Measurements from ENCODE around the gene KIFAP3.

KIFAP3 gene

DNA sequence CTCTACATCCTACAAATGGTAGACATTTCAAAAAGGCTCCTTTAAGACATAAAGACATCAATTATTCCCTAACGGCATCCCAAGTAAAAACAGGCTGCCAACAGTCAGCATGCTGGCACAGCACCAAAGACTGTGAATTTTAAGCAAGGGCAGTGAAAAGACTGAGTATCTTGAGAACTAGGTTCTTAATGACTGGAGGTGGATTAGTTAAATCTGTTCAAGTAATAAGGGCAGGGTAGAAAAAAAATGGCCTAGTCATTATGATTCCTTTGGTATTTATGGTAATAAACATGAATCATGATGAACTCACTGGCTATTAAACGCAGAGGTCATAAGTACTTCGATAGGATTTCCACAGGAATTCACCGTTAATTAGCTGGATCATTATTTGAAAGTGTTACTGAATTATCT, 75.2 kb downstream of the KIFAP3 start:
- no peak for TF ChIP-seq ZFX (IDR thresholded peaks at IDR 0.05; ENCODE audit: borderline replicate concordance)
- TF ChIP-seq, protein P1, sequence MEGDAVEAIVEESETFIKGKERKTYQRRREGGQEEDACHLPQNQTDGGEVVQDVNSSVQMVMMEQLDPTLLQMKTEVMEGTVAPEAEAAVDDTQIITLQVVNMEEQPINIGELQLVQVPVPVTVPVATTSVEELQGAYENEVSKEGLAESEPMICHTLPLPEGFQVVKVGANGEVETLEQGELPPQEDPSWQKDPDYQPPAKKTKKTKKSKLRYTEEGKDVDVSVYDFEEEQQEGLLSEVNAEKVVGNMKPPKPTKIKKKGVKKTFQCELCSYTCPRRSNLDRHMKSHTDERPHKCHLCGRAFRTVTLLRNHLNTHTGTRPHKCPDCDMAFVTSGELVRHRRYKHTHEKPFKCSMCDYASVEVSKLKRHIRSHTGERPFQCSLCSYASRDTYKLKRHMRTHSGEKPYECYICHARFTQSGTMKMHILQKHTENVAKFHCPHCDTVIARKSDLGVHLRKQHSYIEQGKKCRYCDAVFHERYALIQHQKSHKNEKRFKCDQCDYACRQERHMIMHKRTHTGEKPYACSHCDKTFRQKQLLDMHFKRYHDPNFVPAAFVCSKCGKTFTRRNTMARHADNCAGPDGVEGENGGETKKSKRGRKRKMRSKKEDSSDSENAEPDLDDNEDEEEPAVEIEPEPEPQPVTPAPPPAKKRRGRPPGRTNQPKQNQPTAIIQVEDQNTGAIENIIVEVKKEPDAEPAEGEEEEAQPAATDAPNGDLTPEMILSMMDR (IDR thresholded peaks at IDR 0.05): no peak
- H3K27ac ChIP-seq: no peak overlapping the region

DNA sequence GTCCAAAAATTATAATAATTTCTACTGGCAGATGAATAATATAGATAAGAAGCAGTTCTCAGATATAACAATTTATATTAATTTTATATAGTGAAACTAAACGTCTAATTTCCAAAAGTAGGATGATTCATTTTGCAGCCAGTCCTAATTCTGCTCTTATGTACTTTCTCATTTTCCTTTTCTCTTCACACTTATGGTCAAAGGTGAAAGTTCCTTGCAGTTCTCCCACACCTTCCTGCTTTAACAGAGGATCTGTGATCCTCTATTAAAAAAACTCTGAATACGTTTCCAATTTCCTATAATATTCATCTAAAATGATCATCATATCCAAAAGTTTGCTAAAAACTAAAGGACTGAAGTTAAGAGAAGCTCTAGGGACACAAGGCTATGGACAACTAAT, 78.5 kb downstream of the KIFAP3 start:
- no peak overlapping the region for H3K27ac ChIP-seq
- TF ChIP-seq, protein P1 (IDR thresholded peaks at IDR 0.05): no peak
- no peak for TF ChIP-seq ZFX (IDR thresholded peaks at IDR 0.05; ENCODE audit: borderline replicate concordance)

DNA sequence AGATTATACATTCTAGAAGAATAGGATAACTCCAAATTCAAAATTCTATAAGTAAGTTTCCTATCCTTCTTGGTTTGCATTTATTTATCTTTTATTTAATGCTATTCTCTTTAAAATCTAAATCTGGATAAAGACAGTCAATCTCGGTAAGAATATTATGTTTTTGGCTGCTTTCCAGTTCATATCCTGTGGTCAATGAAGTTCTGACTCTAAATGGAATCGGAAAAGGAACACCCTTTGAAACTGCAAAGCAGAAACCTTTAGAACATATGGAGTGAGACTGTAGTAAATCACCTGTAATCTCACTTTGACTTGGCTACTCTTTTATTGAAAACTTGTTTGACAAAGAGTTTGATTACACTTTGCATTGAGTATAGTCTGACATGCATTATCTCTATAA, 85.2 kb downstream of the KIFAP3 start:
- TF ChIP-seq, protein P1 (IDR thresholded peaks at IDR 0.05): no peak
- TF ChIP-seq ZFX (IDR thresholded peaks at IDR 0.05; ENCODE audit: borderline replicate concordance): no peak
- no peak overlapping the region for H3K27ac ChIP-seq

DNA sequence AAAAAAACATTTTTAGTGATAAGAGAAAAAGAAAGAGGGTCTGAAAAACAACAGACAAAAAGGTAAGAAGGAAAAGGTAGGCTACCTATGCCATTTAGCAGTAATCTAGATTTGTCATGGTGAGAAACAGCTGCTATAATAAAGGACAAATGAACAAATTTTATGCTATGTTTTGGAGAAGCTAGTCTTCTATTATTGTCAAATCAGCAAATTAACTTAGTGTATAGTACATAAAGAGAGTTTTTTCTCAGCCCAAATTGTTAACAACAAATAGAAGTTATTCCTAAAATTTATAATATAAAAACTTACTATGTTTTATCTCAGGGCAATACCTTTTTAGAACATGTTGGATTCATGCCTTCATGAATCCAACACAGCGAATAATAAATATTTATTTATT, 88.7 kb downstream of the KIFAP3 start:
- TF ChIP-seq, protein P1 (IDR thresholded peaks at IDR 0.05): no peak
- TF ChIP-seq ZFX (IDR thresholded peaks at IDR 0.05; ENCODE audit: borderline replicate concordance): no peak
- no peak overlapping the region for H3K27ac ChIP-seq

DNA sequence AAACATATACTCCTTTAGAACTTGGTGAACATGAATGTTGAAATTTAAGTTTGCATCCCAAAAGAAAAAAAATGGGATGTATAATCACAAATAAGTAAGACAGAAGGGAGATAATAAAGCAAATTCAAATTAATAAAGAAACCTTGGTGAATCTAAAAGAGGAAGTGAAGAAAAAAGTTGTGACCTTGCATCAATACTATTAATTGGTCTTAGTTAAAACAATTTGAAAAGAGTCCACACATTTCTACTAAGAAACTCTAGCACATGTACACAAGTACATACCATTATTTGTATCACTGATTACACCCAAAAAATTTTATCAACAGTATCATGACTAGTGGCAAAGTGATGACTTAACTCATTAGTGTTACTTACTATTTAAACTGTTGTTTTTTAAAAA, 100.4 kb downstream of the KIFAP3 start:
- H3K27ac ChIP-seq: no peak overlapping the region
- no peak for TF ChIP-seq ZFX (IDR thresholded peaks at IDR 0.05; ENCODE audit: borderline replicate concordance)
- TF ChIP-seq, protein P1 (IDR thresholded peaks at IDR 0.05): no peak

DNA sequence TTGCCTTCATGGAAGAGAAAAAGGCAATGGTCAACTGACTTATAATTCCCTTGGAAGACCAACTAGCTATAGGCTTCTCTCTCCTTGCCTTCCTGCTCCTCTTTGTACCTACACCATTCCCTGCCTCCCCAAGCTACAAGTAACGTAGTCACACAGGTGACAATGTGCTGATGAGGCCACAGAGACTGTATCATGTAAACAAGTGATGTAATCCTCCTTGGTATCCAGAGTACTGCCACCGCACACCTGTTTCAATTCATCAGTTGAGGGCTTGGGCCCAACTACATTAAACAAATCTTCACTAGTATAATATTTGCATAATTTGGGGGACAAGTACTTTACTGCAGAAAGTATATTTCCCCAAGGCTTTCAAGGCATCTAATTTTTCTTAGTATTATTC, 104.4 kb downstream of the KIFAP3 start:
- TF ChIP-seq, protein P1 (IDR thresholded peaks at IDR 0.05): no peak
- TF ChIP-seq ZFX (IDR thresholded peaks at IDR 0.05; ENCODE audit: borderline replicate concordance): no peak
- H3K27ac ChIP-seq: no peak overlapping the region

DNA sequence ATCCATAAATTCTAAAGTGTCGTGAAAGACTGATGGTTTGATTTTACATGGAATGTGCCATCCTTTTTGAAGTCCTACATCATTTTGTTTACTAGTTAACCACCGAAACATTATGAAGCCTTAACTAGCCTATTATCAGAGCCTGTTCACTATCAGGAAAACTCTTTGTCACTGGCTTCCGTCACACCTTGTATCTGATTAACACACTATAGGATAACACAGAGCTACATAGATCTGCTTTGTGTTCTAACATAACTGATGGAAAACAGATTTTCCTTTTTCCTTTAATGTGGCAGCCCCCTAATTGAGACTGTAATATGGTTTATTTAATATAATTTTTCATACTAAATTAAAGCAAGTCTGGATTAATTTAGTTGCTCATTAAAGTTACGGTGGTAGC, 106.3 kb downstream of the KIFAP3 start:
- TF ChIP-seq, protein P1 (IDR thresholded peaks at IDR 0.05): no peak
- no peak for TF ChIP-seq ZFX (IDR thresholded peaks at IDR 0.05; ENCODE audit: borderline replicate concordance)
- H3K27ac ChIP-seq: no peak overlapping the region
